Measurements from ENCODE around the gene XRCC4.

GRCh38 chr5:83375049-83375745, 297.9 kb downstream of the XRCC4 start:
- no peak for TF ChIP-seq NFATC3 (IDR thresholded peaks at IDR 0.05)
- TF ChIP-seq STAT6 (CRISPR knock-in tag; IDR thresholded peaks at IDR 0.05) = no peak
- no peak for TF ChIP-seq CBFB (CRISPR knock-in tag; IDR thresholded peaks at IDR 0.05)
- no peak for TF ChIP-seq ATF3 (IDR thresholded peaks at IDR 0.05)
- TF ChIP-seq ATF3 (CRISPR knock-in tag; conservative IDR thresholded peaks at IDR 0.05) = no peak
- no peak for TF ChIP-seq ZNF239 (CRISPR knock-in tag; IDR thresholded peaks at IDR 0.05)
- no peak for TF ChIP-seq EP300 (IDR thresholded peaks at IDR 0.05; ENCODE audit: low read length)
- TF ChIP-seq KAT7 (CRISPR knock-in tag; IDR thresholded peaks at IDR 0.05; ENCODE audit: borderline replicate concordance) = no peak
- TF ChIP-seq ARNT (IDR thresholded peaks at IDR 0.05) = no peak
- no peak for TF ChIP-seq MAX (CRISPR knock-in tag; IDR thresholded peaks at IDR 0.05)
- no peak for TF ChIP-seq PRDM10 (IDR thresholded peaks at IDR 0.05; ENCODE audit: partially characterized antibody)
- TF ChIP-seq SP2 (IDR thresholded peaks at IDR 0.05; ENCODE audit: extremely low read depth, low read depth, low read length, poor library complexity, severe bottlenecking) = no peak
- no peak for TF ChIP-seq DIDO1 (tag; IDR thresholded peaks at IDR 0.05; ENCODE audit: low read depth)
- TF ChIP-seq SRF (CRISPR knock-in tag; IDR thresholded peaks at IDR 0.05) = no peak
- TF ChIP-seq KDM2B (CRISPR knock-in tag; IDR thresholded peaks at IDR 0.05) = no peak
